Right lobe of liver (tissue), 6 donors: Measurements from ENCODE around the gene AFAP1L1. TPM values are rescaled to one million over a fixed set of nuclear protein-coding genes. Genes with fewer than 3 reads are reported as not detected.
A peak's percentile ranks its signal among the peaks of the same experiment; 100 is the strongest.

ENCODE experiments used
- ATAC-seq, 4 donors: fragments of 200-7000 bp; cut with Tn5 transposase; one replicate each; pipeline ENCODE4 v1.9.1; 2020; ENCODE audit warnings: mild to moderate bottlenecking in 4 of 4, moderate library complexity in 4 of 4
- DNase-seq, 3 donors: peaks; one replicate each; pipeline ENCODE4 v3.0.0-alpha.2; 2020
- H3K27ac ChIP-seq, 3 donors: fragments of 200-600 bp; one replicate each; pipeline ENCODE4 v1.8.0; 2022
- H3K27me3 ChIP-seq, 2 donors: fragments of 200-600 bp; one replicate each; pipeline ENCODE4 v1.8.0; 2022
- H3K36me3 ChIP-seq, 4 donors: fragments of 200-600 bp; sonication (generic) in 1 of 4; one replicate each; pipeline versions ENCODE4 v1.5.1 to v1.8.0; 2017 to 2022; ENCODE audit warnings: control low read depth in 1 of 4
- H3K4me1 ChIP-seq, 4 donors: fragments of 200-600 bp; sonication (generic) in 1 of 4; one replicate each; pipeline versions ENCODE4 v1.5.1 to v1.8.0; 2017 to 2022; ENCODE audit warnings: control low read depth in 1 of 4
- H3K4me3 ChIP-seq, 3 donors: fragments of 200-600 bp; one replicate each; pipeline ENCODE4 v1.8.0; 2022
- H3K9me3 ChIP-seq, 4 donors: fragments of 200-600 bp; sonication (generic) in 1 of 4; one replicate each; pipeline versions ENCODE4 v1.5.1 to v1.8.0; 2017 to 2022; ENCODE audit warnings: control low read depth in 1 of 4
- POLR2A ChIP-seq: fragments of 450-650 bp; IDR thresholded peaks from one replicate; pipeline ENCODE4 v1.6.1; 2017; ENCODE audit warnings: antibody characterized with exemption, mild to moderate bottlenecking
- WGBS: methylation state at CpG from one replicate; pipeline ENCODE4 v1.1.6; 2018; ENCODE audit warnings: low coverage, low lambda C conversion rate; ENCODE audit not compliant: insufficient coverage; ENCODE audit errors: missing lambda C conversion rate; 5-methylcytosine and 5-hydroxymethylcytosine counted together
- intact Hi-C, 2 donors: fragments of 100-400 bp; cut with DNase I; formaldehyde crosslinking; loops; one replicate each; pipeline versions ENCODE4 v1.11.2 to v1.14.1; 2022
- total RNA-seq, 6 experiments: library from RNA; depleted of rRNA in 2 of 6; stranded (reverse); fragments of >200 nt in 2 of 6; fragmentation: NEBNext Ultra II Directional in 3 of 6; extraction: Animal tissue kit (Norgen Biotek cat#: 25700) in 3 of 6; gene quantifications; one replicate each; pipeline versions ENCODE4 v1.1.0 to v1.2.4, GENCODE V29; 2016 to 2023
- TF ChIP-seq, protein P1 (sequence below), 4 donors: fragments of 200-600 bp in 3 of 4; fragments of 450-650 bp in 1 of 4; IDR thresholded peaks; one replicate each; pipeline versions ENCODE4 v1.5.1 to v1.8.0; 2016 to 2022; ENCODE audit warnings: antibody characterized with exemption in 4 of 4, mild to moderate bottlenecking in 2 of 4
- donor health status: DM: no; HTN: yes; CAD: no.
- donor health status: DM: no; HTN: no; CAD: no.
- donor health status: DM: no; HTN: no; CAD: no.
- donor health status: DM: no; HTN: yes; CAD: no.
- donor health status: DM: no; HTN: yes; CAD: no.

AFAP1L1 gene
- total RNA-seq, 6 experiments from 2014 or later: 3.1 to 6.6 (median 5.2) TPM

DNA sequence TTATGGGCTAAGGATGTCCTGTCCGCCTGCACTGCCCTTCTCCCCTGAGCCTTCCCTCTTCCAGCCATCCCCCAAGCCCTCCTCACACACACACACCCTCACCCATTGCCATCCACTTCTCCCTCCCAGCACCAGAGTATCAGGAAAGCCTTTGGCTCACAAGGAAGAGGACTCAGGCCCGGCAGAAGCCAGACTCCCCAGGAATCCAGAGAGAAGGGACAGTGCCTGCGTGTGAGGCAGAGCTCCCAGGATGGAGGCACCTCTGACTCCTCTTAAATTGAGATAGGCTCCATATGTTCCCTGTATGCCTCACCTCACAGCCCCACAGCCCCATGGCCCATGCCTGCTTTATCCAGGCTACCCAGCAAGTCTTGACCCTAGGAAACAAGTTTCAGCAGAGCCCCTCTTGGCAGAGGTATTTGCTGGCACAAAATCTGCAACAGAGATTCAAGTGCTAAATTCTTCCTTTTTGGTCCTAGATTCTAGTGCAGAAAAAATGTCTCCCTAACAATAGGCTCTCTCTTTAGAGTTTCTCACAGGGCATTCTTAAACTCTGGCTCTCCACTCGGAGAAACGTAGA, 106.7 kb downstream of the AFAP1L1 start:
- H3K36me3 ChIP-seq: no peaks in the 10 kb centered on the region
- H3K4me1 ChIP-seq: no peaks in the 10 kb centered on the region
- no peaks in the 10 kb centered on the region for H3K9me3 ChIP-seq
- TF ChIP-seq, protein P1, sequence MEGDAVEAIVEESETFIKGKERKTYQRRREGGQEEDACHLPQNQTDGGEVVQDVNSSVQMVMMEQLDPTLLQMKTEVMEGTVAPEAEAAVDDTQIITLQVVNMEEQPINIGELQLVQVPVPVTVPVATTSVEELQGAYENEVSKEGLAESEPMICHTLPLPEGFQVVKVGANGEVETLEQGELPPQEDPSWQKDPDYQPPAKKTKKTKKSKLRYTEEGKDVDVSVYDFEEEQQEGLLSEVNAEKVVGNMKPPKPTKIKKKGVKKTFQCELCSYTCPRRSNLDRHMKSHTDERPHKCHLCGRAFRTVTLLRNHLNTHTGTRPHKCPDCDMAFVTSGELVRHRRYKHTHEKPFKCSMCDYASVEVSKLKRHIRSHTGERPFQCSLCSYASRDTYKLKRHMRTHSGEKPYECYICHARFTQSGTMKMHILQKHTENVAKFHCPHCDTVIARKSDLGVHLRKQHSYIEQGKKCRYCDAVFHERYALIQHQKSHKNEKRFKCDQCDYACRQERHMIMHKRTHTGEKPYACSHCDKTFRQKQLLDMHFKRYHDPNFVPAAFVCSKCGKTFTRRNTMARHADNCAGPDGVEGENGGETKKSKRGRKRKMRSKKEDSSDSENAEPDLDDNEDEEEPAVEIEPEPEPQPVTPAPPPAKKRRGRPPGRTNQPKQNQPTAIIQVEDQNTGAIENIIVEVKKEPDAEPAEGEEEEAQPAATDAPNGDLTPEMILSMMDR (IDR thresholded peaks at IDR 0.05): no peak
- TF ChIP-seq POLR2A: no peak
- ATAC-seq (no peak), DNase-seq (no peak)
- intact Hi-C loops: no loop called here
- WGBS: 42% methylated on average over 3 of the region's 5 CpGs
- H3K4me3 ChIP-seq: no peak overlapping the region
- H3K27ac ChIP-seq: no peak overlapping the region
- H3K27me3 ChIP-seq: no peaks in the 10 kb centered on the region

DNA sequence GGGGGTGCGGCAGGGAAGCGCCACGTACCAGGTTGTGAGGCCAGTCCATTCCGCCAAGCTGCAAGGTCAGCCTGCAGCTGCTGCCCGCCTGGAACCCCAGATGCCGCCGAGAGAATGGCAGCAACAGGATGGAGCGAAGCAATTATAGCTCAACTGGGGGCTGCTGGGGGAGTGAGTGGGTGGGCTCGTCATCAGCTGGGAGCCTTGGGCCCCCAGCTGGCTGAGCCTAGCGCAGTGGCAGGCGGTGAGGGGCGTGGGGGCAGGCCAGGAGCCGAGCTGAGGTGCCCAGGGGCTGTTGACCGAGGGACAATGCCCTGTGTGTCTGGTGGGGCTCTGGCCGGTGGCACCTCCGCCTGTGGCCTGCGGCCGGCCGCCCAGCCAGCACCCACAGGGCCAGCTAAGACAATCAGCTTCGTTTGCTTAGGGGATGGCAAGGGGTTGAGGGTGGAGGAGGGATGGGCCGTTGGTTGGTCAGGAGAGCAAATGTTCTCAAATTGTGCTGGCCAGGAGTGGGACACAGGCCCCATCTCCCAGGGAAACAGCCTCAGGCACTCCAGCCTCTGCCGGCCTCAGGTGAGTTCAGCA, 107.6 kb downstream of the AFAP1L1 start, which contains the start of gene IL17B:
IL17B (minus strand) TSS at position 116 of the 585 bp plus-strand sequence; CDS start at position 49, 67 bp downstream.
- Histone ChIP-seq H3K4me1 (no peaks in the 10 kb centered on the region), H3K9me3 (no peaks in the 10 kb centered on the region), H3K27me3 (no peaks in the 10 kb centered on the region), H3K36me3 (no peaks in the 10 kb centered on the region), H3K4me3 (no peak within 1 kb of the TSS), H3K27ac (no peak within 1 kb of the TSS)
- intact Hi-C loops: no loop called here
- ATAC-seq: no peak
- no peak for DNase-seq
- TF ChIP-seq, protein P1 (IDR thresholded peaks at IDR 0.05): no peak
- TF ChIP-seq POLR2A: no peak
- 91% methylated on average over 5 of the region's 22 CpGs for WGBS

DNA sequence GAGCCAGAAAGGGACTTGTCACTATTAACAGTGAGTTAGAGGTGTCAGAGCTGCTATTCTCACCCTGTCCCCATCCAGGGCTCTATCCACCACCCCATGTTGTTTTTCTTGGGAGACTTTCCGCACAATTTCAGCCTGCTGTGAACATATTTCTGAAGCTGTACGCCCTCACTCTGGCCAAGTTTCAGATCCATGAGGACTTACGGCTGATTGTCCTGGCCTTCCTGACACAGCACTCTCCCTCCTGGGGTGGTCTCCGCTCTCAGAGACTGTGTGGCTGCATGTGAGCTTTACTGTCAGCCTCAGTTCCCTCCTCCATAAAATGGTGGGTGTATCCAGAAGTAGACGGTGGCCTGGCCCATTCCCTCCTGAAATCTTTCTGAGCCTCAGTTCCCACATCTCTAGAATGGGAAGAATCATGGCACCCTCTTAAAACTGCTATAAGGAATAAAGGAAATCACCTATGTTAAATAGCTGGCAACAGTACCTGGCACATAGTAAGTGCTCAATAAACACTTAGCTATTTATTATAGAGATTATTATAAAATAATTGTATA, 108.2 kb downstream of the AFAP1L1 start:
- 97% methylated on average over 5 of the region's 5 CpGs for WGBS
- ATAC-seq (no peak), DNase-seq (no peak)
- no peak overlapping the region for H3K4me3 ChIP-seq
- no peaks in the 10 kb centered on the region for H3K4me1 ChIP-seq
- intact Hi-C loops: loop anchor here in 1 of 2 donors (5.0 kb wide), 2 partner anchors 42 to 187 kb away; no protein-coding TSS in a partner anchor
- no peaks in the 10 kb centered on the region for H3K27me3 ChIP-seq
- no peaks in the 10 kb centered on the region for H3K9me3 ChIP-seq
- no peaks in the 10 kb centered on the region for H3K36me3 ChIP-seq
- H3K27ac ChIP-seq: no peak overlapping the region
- TF ChIP-seq, protein P1 (IDR thresholded peaks at IDR 0.05): no peak
- TF ChIP-seq POLR2A: no peak

DNA sequence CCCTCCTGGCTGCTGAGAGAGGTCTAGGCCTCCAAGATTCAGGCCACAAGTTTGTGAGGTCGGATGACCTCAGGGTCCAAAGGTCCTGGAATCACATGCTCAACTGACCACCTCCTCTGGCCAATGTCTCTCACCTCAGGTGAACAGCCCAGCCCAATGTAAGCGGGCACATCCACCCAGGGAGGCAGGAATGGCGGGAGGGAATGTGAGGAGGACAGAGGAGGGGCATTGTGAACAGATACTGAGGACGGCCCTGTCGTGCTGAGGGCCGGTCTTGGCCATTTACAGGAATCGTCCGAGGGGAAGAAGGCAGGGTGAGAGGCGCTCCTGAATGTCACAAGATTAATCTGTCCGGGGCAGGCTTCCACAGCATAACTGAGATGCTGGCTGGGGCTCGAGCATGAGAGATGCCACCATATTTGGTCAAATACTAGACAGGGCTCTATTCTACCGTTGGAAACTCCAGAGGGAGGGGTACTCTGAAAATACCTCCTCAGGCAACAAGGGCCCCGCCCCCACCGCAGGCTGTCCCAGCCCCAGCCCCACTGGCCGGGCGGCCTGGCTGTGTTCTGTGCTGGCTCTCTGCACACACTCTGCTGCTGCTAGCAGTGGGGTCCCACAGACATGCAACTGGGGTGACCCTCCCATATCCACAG, 108.9 kb downstream of the AFAP1L1 start:
- TF ChIP-seq POLR2A: no peak
- TF ChIP-seq, protein P1 (IDR thresholded peaks at IDR 0.05): no peak
- Histone ChIP-seq H3K9me3 (no peaks in the 10 kb centered on the region), H3K4me1 (no peaks in the 10 kb centered on the region), H3K4me3 (no peak overlapping the region), H3K27me3 (no peaks in the 10 kb centered on the region), H3K27ac (no peak overlapping the region), H3K36me3 (no peaks in the 10 kb centered on the region)
- intact Hi-C loops: loop anchor here in 1 of 2 donors (5.0 kb wide), 2 partner anchors 42 to 187 kb away; no protein-coding TSS in a partner anchor
- WGBS: 47% methylated on average over 5 of the region's 16 CpGs
- no peak for DNase-seq
- ATAC-seq: peak in 1 of 4 donors; percentile 24
